ENCODE data around the gene IFIT2. TPM values are rescaled to one million over a fixed set of nuclear protein-coding genes. Genes with fewer than 3 reads are reported as not detected.
"Not testable (repeated sequence)": the region's sequence is repeated elsewhere in the genome, so short reads cannot be mapped to it uniquely, and the experiment has no call there.

Gene IFIT2
- total and polyA plus RNA-seq, 2 experiments from 2014 or later, result 0.10 TPM; not detected in 1

DNA sequence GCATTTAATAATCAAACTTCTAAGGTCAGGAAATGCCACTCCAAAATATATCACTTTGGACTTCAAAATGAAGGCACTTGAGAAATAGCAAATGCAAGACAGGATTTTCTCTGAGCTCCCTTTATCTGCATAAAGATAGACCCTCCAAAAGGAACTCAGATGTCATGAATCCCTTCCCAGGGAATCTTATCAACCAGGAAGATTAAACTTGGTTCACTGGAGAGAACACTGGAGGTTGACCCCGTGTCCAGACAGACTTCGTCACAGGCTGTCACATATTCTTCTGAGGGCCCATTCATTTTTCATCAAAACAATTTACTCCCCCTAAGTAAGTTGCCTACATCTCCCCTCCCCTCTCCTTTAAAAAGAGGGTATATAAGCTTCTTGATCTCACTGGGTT lies 47.1 kb downstream of the IFIT2 start:
- Histone ChIP-seq H3K4me3 (no peak overlapping the region), H4K20me1 (replicated peaks; ENCODE audit: insufficient read depth) (no peaks in the 10 kb centered on the region), H3F3A (replicated peaks; ENCODE audit: low read depth) (no peaks in the 10 kb centered on the region), H3K27ac (ENCODE audit: low read depth) (peak overlapping the region; percentile 41; the same call in 1 of the 2 replicates), H3K36me3 (ENCODE audit: insufficient read depth) (no peaks in the 10 kb centered on the region), H3K4me1 (ENCODE audit: insufficient read depth) (peaks cover 61% of the 10 kb centered on the region), H3K79me2 (replicated peaks; ENCODE audit: insufficient read depth) (no peaks in the 10 kb centered on the region), H3K27me3 (ENCODE audit: insufficient read depth) (no peaks in the 10 kb centered on the region), H3K9me2 (ENCODE audit: insufficient read depth) (no peaks in the 10 kb centered on the region), H2AFZ (no peak overlapping the region), H3K4me2 (peak overlapping the region; percentile 48; the same call in 1 of the 2 replicates)
- H3K9me3 Mint-ChIP-seq, result peaks cover 5% of the 10 kb centered on the region
- DNase-seq (ENCODE audit: low spot score), result no peak
- TF ChIP-seq EZH2phosphoT487 (IDR thresholded peaks at IDR 0.05; ENCODE audit: unreplicated experiment) (no peak), CREB1 (CRISPR knock-in tag; IDR thresholded peaks at IDR 0.05; ENCODE audit: low read depth) (no peak), STAT1 (IDR thresholded peaks at IDR 0.05; ENCODE audit: unreplicated experiment) (no peak), ZNF114 (CRISPR knock-in tag; IDR thresholded peaks at IDR 0.05) (no peak), POLR2AphosphoS5 (IDR thresholded peaks at IDR 0.05; ENCODE audit: low read depth) (no peak), REST (IDR thresholded peaks at IDR 0.05; ENCODE audit: unreplicated experiment) (no peak), ETS1 (IDR thresholded peaks at IDR 0.05) (no peak), ZNF331 (CRISPR knock-in tag; IDR thresholded peaks at IDR 0.05; ENCODE audit: low read depth) (no peak)
- ATAC-seq, result no peak
- H3K27me3 Mint-ChIP-seq (ENCODE audit: insufficient read depth, low read depth, poor library complexity), result no peaks in the 10 kb centered on the region
- peaks cover 6% of the 10 kb centered on the region for H3K36me3 Mint-ChIP-seq (ENCODE audit: low read depth)
- H3K27ac Mint-ChIP-seq, result no peak overlapping the region
- peaks cover 67% of the 10 kb centered on the region for H3K4me1 Mint-ChIP-seq
- H3K4me3 Mint-ChIP-seq, result no peak overlapping the region

GRCh38 chr10:89350631-89351315 lies 48.9 kb downstream of the IFIT2 start:
- H4K20me1 ChIP-seq (replicated peaks; ENCODE audit: insufficient read depth); H3K27me3 Mint-ChIP-seq (ENCODE audit: insufficient read depth, low read depth, poor library complexity); H3K4me3 Mint-ChIP-seq; H3K9me3 Mint-ChIP-seq; H3K36me3 ChIP-seq (ENCODE audit: insufficient read depth); DNase-seq (ENCODE audit: low spot score); H3K9me2 ChIP-seq (ENCODE audit: insufficient read depth); H3K4me3 ChIP-seq; H3K79me2 ChIP-seq (replicated peaks; ENCODE audit: insufficient read depth); H3K27me3 ChIP-seq (ENCODE audit: insufficient read depth); H3F3A ChIP-seq (replicated peaks; ENCODE audit: low read depth); ATAC-seq: not testable (repeated sequence)
- Histone ChIP-seq H2AFZ (peak overlapping the region; percentile 78; the same call in 1 of the 2 replicates), H3K4me2 (peak overlapping the region; percentile 15; the same call in 1 of the 2 replicates), H3K27ac (ENCODE audit: low read depth) (peak overlapping the region; percentile 29; the same call in 1 of the 2 replicates), H3K4me1 (ENCODE audit: insufficient read depth) (peaks cover 61% of the 10 kb centered on the region)
- peak overlapping the region; percentile 77 for H3K27ac Mint-ChIP-seq
- H3K4me1 Mint-ChIP-seq, result peaks cover 59% of the 10 kb centered on the region
- H3K36me3 Mint-ChIP-seq (ENCODE audit: low read depth), result peaks cover 12% of the 10 kb centered on the region

All from GM23338 (cell line).